HUDEP-2 (cell line): ENCODE results near the gene ZFAND3.

Source experiments
- DNase-seq, 76 experiments: peaks; one replicate each; lab custom pipeline; 2025; ENCODE audit not compliant: unreplicated experiment in 76 of 76; lab: John Stamatoyannopoulos, UW

The ZFAND3 gene, protein sequence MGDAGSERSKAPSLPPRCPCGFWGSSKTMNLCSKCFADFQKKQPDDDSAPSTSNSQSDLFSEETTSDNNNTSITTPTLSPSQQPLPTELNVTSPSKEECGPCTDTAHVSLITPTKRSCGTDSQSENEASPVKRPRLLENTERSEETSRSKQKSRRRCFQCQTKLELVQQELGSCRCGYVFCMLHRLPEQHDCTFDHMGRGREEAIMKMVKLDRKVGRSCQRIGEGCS

DNA sequence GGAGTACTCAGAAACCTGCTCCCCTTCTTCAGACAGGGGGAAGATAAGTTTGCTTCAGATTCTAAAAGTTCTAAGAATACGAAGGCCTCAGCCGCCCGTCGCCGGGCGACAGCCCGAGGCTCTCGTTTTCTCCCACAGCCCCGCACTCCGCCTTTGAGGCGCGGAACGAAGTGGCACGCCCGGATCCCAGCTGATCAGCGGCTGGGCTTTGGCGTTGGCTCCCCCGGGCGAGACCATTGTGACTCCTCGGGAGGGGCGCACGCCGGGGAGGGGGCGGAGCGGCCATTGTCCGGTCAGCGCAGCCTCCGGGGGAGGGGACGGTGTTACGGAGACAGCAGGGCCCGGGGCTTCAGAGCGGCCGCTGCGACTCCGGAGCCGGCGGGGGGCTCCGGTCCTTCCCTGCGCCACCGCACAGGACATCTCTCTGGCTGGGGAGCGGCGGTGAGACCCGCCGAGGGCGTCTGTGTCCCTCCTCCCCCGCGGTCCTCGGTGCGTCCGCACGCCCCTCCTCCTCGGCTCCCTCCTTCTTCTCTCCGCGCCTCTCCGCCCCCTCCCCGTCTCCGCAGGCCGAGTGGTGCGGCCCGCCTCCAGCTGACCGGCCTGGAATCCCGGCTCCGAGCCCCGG is at the start of gene ZFAND3:
TSS of gene ZFAND3 (plus strand) at position 551 of the 625 bp plus-strand sequence. CDS start 219 bp downstream, outside the sequence.
- peak in 75 of 76 experiments; percentile 86 to 100 (median 97) for DNase-seq

DNA sequence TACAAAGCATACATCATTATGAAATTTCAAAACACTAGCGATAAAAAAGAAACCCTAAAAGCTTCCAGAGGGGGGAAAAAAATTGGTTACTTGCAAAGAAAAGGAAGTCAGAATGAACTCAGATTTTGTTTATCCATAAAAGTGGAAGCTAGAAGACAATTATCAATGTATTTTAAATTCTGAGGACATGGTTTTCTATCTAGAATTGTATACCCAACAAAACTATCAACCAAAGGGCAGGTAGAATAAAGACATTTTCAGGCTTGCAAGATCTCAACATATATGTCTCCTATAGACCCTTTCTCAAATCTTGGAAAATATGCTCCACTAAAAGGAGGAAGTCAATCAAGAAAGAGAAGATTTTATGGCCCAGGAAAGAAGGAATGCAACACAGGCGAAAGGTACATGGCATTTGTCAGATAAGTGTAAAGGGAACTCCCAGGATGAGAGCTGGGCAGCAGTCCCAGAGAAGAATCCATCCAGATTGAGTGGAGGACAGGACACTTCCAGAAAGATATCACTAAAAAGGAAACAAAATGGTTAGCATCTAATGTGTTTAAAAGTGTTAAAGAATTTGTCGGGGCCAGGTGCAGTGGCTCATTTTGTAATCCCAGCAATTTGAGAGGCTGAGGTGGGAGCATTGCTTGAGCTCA is 45.4 kb upstream of the ZFAND3 start:
- no peak for DNase-seq

DNA sequence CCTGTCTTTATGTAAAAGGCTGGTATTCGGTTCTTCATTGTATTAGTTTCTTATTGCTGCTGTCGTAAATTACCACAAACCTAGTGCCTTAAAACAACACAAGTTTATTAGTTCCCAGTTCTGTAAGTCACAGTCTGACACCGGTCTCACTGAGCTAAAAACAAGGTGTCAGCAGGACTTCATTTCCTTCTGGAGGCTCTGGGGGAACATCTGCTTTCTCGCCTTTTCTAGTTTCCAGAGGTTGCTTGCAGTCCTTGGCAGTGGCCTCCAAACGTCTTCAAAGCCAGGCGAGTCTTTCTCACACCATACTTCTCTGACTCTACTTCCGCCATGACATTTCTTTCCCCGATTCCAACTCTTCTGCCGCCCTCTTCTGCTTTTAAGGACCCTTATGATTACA is 43.0 kb upstream of the ZFAND3 start:
- no peak for DNase-seq

DNA sequence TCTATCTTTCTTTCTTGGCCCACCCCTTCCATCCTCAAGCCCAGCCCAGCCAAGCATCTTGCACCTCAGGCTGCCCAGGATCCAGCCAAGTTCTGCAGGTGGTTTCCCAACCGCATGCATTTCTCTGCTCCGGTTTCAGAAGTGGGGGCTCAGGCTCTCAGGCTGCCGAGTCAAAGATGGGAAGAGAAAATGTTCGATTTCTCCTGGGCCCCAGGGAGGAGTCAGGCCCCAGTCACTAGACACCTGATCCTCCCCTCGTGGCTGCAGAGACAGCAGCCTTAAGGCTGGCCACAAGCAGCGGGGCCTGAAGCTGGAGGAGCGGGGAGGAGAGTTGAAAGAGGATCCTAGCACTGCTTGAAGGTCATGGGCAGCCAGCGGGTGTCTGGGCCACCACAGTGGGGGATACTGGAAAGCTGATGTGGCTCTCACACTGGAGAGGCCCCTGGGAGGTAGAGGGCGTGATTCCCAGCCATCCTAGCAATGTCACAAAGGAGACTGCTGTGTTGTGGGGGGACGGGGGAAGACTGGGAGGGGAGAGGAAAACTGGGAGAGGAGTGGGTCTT is 42.2 kb upstream of the ZFAND3 start:
- no peak for DNase-seq

DNA sequence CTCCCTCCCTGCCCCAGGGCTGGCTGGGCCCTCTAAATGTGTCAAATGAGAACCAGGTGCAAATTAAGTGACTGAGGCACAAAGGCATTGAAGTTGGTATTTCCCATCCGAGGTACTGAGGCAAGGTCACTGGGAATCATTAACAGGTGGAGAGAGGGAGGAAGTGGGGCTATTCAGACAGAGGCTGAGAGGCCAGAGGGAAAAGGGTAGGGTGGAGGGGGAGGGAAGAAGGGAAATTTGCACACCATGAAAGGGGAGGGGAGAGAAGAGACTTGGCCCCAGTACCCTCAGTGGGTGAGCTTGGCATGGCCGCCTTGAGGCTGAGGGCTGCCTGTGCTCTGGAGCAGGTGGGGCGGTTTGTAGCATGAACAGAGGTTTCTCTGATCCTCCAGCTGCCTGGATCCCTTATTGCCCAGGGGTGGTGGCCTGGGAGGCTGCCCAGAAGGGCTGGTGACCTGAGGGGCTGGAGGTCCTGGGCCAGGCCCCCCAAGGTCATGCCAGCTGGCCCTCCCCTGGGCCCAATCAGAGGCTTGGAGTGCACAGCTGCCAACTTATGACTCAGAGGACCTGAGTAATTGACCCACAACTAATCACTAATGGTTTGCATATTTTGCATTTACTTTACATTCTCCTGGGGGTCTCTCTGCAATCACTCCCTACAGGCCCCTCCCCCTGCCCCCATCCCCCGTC is 40.3 kb upstream of the ZFAND3 start:
- no peak for DNase-seq

DNA sequence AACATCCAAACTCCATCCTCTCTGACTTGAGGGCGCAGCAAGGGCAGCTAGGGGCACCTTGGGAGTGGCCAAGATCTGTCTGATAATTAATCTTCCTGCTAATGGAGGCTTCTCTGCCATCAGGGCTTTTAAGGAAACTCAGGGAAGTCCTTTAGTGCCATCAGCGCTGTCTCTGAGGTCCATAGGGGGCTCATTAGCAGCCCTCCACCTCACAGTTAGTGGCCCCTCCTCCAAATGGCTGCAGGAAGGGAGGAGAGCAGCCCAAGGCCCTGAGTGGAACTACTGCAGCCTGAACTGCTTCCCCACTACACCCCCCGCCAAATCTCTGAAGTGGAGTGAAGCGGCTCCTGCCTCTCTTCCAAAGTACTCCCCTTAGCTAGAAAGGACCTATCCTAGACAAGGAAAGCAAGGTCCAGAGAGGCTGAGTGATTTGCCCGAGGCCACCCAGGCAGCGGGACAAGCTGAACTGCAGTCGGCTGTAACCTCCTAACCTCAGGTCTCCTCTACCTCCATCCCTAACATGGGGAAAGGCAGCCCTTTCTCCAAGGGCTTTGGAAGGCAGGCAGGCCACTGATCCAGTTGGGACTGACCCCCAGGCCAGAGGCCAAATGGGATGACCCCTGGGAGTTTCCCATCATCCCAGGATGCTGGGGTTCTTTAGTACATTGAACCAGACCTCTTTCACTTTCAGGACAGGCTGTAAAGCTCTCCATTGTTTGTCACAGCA is 39.5 kb upstream of the ZFAND3 start:
- DNase-seq: no peak

DNA sequence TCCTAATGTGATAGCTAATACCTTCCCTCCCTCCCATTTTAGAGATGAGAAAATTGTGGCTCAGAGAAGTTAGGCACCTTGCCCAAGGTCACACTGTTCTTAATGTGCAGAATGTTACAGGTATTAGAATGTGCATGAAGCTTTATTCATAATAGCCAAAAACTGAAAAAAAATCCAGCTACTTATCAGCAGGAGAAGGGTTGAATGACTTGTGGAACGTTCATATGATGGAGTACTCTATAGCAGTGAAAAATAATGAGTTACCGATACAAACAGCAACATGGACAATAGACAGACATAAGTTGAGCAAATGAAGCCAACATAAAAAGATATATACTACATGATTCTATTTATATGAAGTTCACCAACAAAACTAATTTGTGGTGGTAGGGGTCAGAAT is 37.7 kb upstream of the ZFAND3 start:
- DNase-seq: no peak

DNA sequence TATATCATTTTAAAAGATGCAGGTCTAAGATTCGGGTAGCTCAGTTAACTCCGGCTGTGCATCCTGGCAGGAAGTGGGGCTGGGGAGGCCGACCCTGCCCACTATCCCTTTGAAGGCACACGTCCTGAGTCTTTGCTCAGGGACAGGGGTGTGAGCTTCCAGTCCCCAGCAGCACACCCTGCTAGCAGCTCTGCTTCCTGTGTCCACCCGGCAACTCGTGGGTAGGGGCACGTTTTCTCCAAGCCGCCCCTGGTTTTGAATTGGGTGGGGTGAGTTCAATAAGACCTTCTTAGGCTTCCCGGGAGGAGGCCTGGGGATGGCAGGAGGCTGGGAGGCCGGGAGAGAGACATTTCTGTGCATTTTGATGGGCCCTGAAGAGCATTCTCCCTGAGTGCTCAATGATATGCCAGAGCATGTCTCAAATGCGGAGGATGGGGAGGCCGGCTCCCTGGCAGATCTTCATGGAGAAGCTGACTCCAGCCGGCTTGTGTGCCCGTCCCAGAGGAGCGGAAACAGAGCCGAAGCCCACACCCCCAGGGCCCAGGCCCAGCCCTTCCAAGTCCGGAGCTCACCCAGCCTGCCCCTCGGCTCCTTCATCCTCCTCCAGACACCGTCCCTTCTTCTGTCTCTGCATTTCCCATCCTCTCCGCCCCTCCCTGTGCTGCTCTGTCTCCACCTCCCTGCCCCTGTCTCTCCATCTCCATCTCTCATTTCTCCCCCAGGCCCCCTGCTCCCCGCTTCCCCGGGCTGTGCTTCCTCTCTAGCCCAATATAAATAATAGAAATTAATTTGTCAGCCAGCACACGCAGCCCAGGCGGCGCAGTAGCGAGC is 36.3 kb upstream of the ZFAND3 start:
- DNase-seq: no peak

DNA sequence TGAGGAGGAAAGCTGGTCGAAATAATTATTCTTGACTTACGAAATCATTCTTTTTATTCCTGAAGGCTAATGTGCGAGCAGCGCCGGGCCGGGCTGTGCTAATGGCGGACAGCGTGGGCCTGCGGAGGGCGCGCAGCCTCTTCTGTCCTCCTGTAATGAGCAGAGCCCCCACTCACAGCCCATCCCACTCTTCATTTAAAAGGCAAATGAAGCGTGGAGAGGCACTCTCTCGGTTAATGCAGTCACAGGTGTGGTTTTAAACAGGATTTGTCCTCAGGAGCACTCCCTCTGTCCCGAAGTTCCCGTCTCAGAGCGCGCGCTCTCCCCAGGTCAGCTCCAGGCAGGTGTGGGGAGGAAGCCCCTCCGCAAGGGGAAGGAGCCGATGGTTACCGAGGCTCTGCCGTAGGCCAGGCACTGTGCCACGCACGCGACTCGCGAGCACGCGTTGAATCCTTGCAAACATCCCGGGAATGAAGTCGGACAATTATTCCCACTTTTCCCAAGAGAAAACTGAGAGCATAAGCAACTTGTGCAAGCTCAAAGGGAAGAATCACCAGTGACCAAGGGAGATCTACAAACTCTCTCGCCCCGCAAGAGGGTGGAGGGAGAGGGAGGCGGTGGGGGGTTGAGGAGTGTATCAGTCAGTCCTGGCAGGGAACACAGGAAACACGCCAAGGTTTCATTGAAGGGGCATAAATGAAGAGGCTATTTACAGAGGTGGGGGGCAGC is 35.5 kb upstream of the ZFAND3 start:
- DNase-seq: peak in 11 of 76 experiments; percentile 35 to 63 (median 53)

DNA sequence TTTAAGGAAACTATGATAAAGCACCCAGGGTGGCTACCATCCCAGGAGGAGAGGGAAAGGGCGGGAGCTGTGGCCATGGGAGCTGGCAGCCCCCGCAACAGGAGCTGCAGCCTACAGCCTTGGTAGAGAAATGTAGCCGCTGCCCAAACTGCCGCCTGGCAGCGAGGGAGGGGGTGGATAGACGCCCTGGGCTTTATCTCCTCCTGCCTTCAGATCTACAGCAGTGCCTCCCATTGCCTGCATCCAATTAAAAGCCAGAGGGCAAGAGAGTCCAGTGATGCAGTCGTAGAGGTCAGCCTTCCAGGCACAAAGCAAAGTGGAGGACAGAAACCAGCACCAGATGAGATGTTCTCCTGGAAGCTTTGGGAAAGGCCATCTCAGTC is 35.0 kb upstream of the ZFAND3 start:
- peak in 71 of 76 experiments; percentile 12 to 77 (median 52) for DNase-seq

DNA sequence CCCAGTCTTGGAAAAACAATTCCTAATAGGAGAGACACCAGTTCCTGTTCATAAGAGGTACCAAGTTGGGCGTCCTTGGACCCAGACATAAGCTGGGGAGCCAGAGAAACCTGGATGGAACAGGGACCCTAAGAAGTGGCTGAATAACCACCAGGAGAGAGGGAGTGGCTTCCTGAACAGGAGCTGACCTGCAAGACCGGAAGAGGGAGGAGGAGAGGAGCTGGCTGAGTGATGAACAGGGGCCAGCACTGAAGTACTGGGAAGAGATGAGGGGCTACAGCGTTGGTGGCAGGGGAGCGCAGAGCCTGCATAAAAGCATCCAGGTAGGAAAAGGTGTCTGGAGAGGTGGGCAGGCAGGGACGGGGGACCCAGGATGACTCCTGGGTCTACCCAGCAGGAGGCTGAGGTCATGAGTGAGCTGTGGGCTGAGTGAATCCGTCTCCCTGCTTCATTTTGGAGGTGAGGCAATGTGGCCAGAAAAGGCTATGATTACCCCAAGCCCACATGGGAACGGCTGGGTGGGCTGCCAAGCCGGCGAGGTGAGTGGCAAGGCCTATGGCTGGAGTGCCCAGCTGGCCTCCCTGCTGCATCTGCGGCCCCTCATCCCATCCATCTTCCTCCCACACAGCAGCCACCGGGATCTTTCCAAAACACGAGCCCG is 34.4 kb upstream of the ZFAND3 start:
- DNase-seq: no peak

DNA sequence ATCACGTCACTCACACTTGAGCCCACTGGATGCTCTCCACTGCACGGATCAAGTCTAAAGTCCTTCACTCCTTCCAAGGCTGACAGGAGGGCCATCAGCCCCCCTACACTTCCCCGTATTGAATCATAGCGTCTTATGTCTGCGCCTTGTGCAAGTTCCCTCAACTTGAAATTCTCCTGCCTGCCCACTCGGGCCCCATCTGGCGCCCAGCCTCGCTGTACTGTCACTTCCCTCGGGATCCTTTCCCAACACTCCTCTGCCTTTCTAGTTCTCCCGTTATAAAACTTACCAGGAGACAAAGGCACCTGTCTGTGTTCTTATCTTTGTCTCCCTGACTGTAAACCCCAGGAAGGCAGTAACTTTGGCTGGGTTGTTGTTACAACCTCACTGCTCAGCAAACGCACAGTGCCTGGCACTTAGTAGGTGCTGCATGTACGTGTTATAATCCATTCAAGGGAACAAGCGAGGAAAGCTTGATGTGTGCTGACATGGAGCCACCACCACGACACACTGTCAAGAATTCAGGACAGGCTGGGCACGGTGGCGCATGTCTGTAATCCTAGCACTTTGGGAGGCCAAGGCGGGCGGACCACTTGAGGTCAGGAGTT is 33.8 kb upstream of the ZFAND3 start:
- no peak for DNase-seq

DNA sequence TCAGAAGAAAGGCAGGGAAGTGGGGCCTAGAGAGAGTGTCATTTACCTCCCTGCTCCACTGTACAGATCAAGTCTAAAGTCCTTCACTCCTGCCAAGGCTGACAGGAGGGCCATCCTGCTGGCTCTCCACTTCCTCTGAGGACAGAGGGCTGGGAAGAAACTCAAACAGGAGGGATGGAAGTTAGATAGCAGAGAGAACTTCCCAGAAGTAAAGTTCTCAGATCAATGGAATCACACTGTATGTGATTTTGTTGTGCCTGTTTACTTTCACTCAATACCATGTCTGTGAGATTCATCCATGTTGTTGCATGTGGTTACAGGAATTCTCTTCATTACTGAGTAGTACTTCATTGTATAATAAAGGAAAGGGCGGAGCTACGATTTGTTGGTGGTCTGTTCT is 32.3 kb upstream of the ZFAND3 start:
- no peak for DNase-seq

DNA sequence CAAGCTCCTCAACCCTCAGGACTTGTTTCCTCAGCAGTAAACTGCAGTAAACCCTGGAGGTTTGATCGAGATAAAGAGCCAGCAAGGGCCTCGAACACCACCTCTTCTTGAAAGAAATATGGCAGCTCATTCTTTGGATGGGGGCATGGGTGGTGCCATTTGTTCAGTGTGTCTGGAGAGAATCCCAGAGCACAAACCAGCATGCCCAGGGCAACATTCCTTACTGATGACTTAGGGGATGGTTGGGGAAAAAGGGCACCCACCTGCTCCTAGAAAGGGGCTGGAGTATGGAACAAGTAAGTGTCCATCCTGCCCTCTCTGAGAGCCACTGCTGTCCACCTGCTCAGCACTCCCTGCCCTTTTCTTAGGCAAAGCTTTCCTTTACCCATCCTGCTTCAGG is 31.3 kb upstream of the ZFAND3 start:
- no peak for DNase-seq

DNA sequence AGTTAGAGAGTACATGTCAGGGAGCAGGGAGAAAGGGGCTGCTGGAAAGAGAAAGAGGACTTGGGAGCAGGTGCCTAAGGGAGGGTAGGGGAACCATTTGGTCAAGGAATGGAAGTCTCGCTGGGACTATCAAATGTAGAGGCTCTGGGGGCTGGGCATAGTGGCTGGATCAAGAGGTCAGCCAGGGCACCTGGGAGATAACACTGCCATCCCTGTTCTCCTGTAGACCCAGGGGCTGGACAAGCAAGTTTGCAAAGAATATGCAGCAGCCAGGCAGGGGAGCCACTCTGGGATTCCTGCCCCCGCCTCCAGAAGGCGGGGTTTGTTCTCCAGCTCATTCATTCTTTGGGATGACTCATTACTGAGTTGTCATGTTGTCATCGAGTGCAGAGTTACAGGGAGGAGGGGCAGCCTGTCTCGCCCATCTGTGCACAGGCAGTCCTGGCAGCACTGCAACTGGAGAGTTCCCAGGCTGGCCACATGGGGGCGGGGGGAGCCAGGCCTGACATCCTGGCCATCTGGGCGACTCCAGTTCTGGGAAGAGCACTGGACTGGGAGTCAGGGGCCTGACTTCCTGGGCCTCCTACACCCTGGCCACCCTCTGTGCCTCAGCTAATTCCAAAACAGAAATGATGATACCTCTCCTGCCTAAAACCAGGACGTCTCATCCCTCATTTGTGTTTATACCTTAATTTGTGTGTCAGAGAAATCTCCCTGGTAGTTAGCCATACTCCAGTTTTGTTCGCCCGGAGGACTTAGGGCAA is 28.2 kb upstream of the ZFAND3 start:
- DNase-seq: peak in 74 of 76 experiments; percentile 65 to 98 (median 91)

DNA sequence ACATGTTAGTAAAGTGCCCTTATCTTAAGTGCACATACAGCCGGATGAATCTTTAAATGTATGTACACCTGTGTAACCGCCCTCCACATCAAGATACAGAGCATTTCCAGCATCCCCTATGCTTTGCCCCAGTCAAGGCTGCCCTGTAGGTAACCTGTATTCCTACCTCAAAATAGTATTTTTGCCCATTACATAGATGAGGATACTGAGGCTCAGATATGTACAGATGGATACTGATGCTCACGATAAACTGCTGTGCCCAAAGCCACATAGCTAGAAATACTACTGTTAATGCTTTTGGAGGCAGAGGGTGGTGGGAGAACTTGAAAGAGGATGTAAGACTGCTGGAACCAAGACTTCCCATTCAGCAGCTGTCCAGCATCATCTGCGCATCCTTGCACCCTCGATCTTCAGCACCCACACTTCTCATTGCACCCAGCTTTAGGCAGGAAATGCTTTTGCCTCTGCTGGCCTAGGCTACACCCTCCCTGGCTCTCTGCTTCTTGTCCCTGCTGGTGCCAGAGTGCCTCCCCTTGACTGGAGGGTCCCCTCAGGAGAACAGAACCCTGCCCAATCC is 27.0 kb upstream of the ZFAND3 start:
- DNase-seq: no peak

DNA sequence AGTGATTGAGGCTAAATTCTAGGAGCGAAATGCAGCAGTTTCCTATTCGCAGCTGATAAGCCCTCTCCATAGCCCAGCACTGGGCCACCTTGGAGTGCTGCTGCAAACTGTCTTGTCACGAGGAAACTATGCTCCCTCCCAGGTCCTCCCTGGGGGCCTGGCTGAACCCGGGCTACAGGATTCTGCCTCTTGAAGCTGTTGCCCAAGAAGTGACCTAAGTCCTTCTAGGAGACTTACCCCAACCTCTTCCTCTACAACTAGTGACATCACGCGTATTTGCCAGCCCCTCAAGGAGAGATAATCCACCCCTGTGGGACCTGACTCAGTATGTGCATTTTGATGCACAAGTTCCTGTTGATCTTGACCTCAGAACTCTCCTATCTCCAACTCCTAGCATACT is 26.5 kb upstream of the ZFAND3 start:
- no peak for DNase-seq
